Stimulated activated CD4-positive, alpha-beta T cell treated with anti-CD3 and anti-CD28 coated beads, Interleukin-12 subunit alpha, Interleukin-12 subunit beta, amount 100 ng/mL, for 24 hours (primary cell): ENCODE results near the gene ARHGAP22.

ENCODE experiments used
- DNase-seq, 2 experiments: peaks; one replicate each; pipeline ENCODE4 v3.0.0-alpha.2; 2020; ENCODE audit warnings: low read depth in 2 of 2

Gene ARHGAP22

DNA sequence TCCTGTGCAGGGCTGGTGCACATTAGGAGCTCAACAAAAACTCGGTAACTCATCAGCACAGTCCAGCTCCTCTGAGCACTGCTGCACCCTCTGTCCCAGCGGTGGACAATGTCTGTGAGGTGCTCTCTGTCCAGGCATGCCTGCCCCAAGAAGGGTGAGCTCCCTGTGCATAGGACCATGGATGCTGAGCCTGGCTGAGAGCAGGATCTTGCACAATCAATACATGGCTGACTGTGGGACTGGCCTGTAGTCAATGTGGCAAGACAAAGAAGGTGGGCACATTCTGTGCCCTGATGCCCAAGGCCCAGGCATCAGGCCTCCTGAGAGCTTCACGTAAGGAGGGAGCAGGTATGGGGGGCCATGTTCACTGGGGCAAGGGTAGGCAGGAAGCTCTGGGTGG, 17.1 kb downstream of the ARHGAP22 start:
- no peak for DNase-seq

- no peak for DNase-seq
Observed at GRCh38 chr10:48587101-48587500, 17.8 kb downstream of the ARHGAP22 start.

GRCh38 chr10:48582970-48583369, 21.9 kb downstream of the ARHGAP22 start:
- no peak for DNase-seq

DNA sequence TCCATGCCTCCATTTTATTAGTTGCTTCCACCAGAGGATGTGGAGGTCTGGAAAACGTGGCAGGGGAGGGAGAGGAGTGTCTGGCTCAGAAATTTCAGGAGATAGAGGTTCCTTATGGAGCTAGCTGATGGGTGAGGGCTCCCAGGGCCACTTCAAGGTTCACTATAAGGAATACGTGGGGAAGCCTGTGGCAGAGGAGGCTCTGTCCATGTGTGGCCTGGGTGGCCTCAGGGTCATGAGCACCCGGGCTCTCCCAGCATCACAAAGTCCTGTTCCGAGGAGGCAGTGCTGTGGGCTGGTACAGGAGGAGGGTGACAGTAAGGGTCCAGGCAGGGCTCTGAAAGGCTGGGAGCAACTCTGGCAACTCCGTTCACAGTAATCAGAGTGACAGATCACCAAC, 24.6 kb downstream of the ARHGAP22 start:
- no peak for DNase-seq

- no peak for DNase-seq
Observed at GRCh38 chr10:48579251-48579960, 25.5 kb downstream of the ARHGAP22 start.

DNA sequence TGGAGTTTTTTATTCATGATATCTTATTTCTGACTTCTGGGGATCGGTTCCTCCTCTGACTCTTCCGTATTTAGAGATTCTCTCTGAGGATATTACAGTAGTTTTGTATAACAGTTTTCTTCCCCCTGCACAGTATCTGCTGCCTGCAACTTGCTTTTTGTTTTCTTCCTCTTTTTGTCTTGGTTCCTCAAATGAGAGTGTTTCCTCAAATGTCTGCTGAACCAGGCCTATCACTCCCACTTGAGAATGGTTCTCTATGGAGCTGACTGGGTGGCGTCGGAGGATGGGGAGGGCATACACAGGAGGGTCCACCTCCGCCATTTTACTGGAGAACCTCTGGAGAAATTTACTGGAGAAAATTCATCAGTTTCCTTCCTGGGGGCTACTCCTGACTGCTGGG, 27.7 kb downstream of the ARHGAP22 start:
- no peak for DNase-seq

DNA sequence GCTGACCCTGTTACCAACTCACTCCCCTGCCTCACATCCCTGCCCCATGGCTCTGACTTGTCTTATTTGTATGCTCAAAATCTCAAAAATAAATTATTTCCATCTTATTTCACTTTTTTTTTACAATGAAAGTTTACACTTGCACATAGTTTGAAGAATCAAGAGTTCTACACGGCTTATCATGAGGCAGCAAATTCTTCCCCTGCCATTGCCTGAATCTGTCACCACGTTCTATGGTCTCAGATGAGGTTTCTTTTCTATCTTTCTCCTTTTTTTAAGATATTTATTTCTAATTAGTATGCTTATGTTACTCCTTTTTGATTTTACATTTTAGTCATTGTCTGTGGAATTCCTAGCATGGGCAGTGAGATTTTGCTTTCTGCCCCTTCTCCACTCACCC, 28.4 kb downstream of the ARHGAP22 start:
- DNase-seq: no peak

DNA sequence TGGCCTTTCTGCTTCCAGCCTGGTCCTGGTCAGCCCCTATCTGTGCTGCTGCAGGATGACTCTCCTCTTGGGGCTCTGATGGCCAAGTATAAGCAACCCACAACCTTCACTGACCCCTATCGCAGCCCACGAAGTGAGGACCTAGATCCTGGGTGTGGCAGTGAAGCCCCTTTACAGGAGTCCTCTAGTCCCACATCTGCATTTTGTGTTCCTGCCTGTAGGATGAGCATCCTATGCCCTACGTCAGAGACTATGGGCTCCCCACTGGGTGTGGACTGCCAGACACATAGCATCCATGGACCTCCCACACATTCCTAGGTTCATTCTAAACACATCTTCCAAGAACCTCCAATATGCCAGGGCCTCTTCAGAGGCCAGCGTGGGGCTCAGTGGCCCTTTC, 29.0 kb downstream of the ARHGAP22 start:
- DNase-seq: no peak

GRCh38 chr10:48574817-48575380, 30.0 kb downstream of the ARHGAP22 start:
- DNase-seq: no peak

GRCh38 chr10:48574322-48574796, 30.5 kb downstream of the ARHGAP22 start:
- DNase-seq: no peak

GRCh38 chr10:48573045-48573444, 31.8 kb downstream of the ARHGAP22 start:
- no peak for DNase-seq

- DNase-seq: no peak
Observed at GRCh38 chr10:48572414-48572813, 32.5 kb downstream of the ARHGAP22 start.

DNA sequence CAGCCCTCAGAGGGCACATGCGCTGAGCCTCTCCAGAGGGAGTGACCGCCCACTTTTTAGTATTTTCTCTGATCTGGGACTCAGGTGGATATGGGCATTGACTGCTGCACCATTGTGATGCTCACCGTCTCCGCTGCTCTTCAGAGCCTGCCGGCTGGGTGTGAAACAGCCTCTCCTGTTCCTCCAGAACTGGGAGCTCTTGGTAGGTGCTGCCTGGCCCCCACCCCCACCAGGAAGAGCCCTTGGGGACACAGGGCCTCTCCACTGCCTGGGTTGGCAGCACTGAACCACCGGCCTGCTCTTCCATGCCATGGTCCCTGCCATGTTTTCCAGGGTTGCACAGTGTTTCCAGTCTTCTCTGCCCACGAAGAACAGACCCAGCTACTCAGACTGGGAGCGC, 36.3 kb downstream of the ARHGAP22 start:
- no peak for DNase-seq

- no peak for DNase-seq
Observed at GRCh38 chr10:48568131-48568530, 36.7 kb downstream of the ARHGAP22 start.

GRCh38 chr10:48567346-48567745, 37.5 kb downstream of the ARHGAP22 start:
- no peak for DNase-seq

GRCh38 chr10:48564466-48565160, 40.3 kb downstream of the ARHGAP22 start:
- DNase-seq: no peak

- DNase-seq: no peak
Observed at GRCh38 chr10:48557511-48558123, 47.3 kb downstream of the ARHGAP22 start.

DNA sequence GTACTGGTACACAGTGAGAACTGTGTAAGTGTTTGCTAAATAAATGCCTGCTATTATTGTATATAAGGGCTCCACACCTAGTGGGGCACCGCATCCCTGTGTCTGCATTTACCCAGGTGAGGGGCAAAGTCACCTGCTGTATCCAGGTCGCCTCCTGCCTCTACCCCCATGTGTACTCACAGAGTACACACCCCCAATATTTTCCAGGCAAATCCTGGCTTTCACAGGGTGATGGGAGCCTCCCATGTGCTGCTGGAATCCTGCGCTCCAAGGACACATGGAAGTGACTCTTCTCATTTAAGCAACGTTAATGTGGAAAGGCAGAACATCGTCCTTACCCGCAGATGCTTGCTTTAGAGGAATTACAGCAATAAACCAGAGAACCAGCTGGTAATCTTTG, 48.2 kb downstream of the ARHGAP22 start:
- DNase-seq: no peak

GRCh38 chr10:48556065-48556464, 48.8 kb downstream of the ARHGAP22 start:
- no peak for DNase-seq

DNA sequence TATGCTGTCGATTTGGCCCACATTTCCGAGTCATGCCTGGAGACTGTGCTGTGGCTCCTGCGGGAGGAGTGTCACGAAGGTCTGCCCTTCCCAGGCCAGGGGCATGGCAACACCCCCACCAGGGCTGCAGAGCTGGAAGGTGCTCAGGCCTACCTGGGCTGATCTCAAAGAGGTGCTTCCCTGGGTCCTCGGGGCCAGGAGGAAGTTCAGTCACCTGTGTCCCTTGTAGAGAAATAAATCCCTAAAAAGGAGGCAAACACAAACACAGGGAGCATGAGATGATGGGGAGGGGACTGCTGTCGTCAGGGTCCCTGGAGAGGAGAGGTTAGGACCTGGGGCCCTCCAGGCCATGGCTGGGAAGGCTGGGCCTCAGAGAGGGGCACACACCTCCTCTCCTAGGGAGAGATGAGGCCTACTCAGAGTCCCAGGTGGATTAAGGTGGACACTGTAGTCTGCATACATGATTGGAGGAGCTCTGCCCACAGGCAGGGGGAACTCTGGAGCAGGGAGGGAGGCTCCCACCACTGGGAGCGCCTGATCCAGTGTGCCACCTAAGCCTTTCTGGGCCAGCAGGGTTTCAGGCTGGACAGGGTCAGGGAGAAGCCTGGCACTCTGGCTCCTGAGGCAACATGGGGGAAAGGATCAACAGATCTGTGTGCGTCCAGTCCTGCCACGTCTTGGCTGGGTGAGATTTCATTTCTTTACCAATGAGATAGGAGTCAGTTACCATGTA, 49.4 kb downstream of the ARHGAP22 start:
- DNase-seq: no peak

DNA sequence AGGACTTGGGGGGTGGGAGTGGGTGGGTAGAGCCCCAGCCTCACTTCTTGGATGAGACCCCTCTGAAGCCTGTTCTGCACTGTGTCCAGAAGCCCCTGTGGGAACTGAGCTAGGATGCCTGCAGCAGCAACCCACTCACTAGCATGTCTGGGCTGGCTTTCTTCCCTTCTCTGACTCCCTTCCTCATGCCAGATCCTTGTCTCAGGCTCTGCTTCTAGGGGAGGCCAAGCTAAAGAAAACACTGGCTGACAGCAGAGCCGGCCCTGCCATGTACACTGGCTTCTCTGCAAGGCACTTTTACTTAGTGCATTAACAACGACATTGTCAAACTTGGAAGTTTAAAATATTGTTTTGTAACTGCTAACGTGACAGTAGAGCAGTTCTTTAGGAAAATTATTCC, 50.2 kb downstream of the ARHGAP22 start:
- DNase-seq: no peak

- no peak for DNase-seq
Observed at GRCh38 chr10:48554246-48554645, 50.6 kb downstream of the ARHGAP22 start.
